Thyroid gland (tissue), 4 donors: ENCODE data around the gene XRCC4. TPM values are rescaled to one million over a fixed set of nuclear protein-coding genes. Genes with fewer than 3 reads are reported as not detected.

Experiments used
- DNase-seq, 2 donors: peaks; one replicate each; pipeline ENCODE4 v3.0.0-alpha.2; 2019
- H3K27ac ChIP-seq, 3 donors: fragments of 200-600 bp; sonication (generic); 1 replicate in 2 of 3; 2 replicates in 1 of 3; pipeline ENCODE4 v1.5.1; 2016 to 2019; ENCODE audit warnings: mild to moderate bottlenecking in 1 of 3, moderate library complexity in 1 of 3
- H3K27me3 ChIP-seq: fragments of 200-600 bp; sonication (generic); one replicate; pipeline ENCODE4 v1.5.1; 2019
- H3K36me3 ChIP-seq, 2 donors: fragments of 200-600 bp; sonication (generic); one replicate each; pipeline ENCODE4 v1.5.1; 2016 to 2019
- H3K4me1 ChIP-seq, 2 donors: fragments of 200-600 bp; sonication (generic); one replicate each; pipeline ENCODE4 v1.5.1; 2017 to 2019
- H3K4me3 ChIP-seq, 3 donors: fragments of 200-600 bp; sonication (generic); replicated peaks in 1 of 3; 1 replicate in 2 of 3; 2 replicates in 1 of 3; pipeline ENCODE4 v1.5.1; 2016; ENCODE audit warnings: mild to moderate bottlenecking in 1 of 3
- H3K9me3 ChIP-seq: fragments of 200-600 bp; sonication (generic); one replicate; pipeline ENCODE4 v1.5.1; 2017
- CTCF ChIP-seq, 6 experiments: fragments of 200-600 bp in 3 of 6; fragments of 450-650 bp in 3 of 6; sonication (generic) in 3 of 6; IDR thresholded peaks; one replicate each; pipeline ENCODE4 v1.5.1; 2016 to 2019; ENCODE audit warnings: antibody characterized with exemption in 6 of 6, mild to moderate bottlenecking in 2 of 6, inconsistent platforms in 1 of 6, moderate library complexity in 1 of 6
- POLR2A ChIP-seq, 2 donors: fragments of 450-650 bp; IDR thresholded peaks; one replicate each; pipeline ENCODE4 v1.6.1; 2017; ENCODE audit warnings: antibody characterized with exemption in 2 of 2, mild to moderate bottlenecking in 2 of 2, moderate library complexity in 1 of 2
- WGBS, 2 donors: methylation state at CpG; one replicate each; pipeline ENCODE4 v1.1.5; 2017; 5-methylcytosine and 5-hydroxymethylcytosine counted together
- intact Hi-C: fragments of 100-400 bp; cut with DNase I; formaldehyde crosslinking; loops from one replicate; pipeline ENCODE4 v1.15.1; 2023
- total RNA-seq, 4 donors: library from RNA; depleted of rRNA; stranded (reverse); fragments of >200 nt; gene quantifications; one replicate each; pipeline ENCODE4 v1.2.3, GENCODE V29; 2016

The XRCC4 gene
- total RNA-seq, 4 donors from 2014 or later = 6.7 to 11.6 (median 9.1) TPM

GRCh38 chr5:83069096-83069799 is 8.1 kb upstream of the XRCC4 start:
- Histone ChIP-seq H3K27me3 (no peaks in the 10 kb centered on the region), H3K4me3 (no peak overlapping the region), H3K27ac (no peak overlapping the region), H3K36me3 (no peaks in the 10 kb centered on the region), H3K4me1 (no peaks in the 10 kb centered on the region), H3K9me3 (no peaks in the 10 kb centered on the region)
- intact Hi-C loops = no loop called here
- DNase-seq = no peak
- 93% methylated on average over 2 of the region's 2 CpGs for WGBS, 2 donors
- no peak for TF ChIP-seq POLR2A (IDR thresholded peaks at IDR 0.05)
- TF ChIP-seq CTCF (IDR thresholded peaks at IDR 0.05) = no peak

- WGBS, 2 donors = 83 to 89% methylated on average over 2 of the region's 2 CpGs
- H3K4me1 ChIP-seq = peaks cover 7% of the 10 kb centered on the region in 2 donors
- H3K27ac ChIP-seq = no peak overlapping the region
- H3K9me3 ChIP-seq = no peaks in the 10 kb centered on the region
- DNase-seq = no peak
- TF ChIP-seq CTCF (IDR thresholded peaks at IDR 0.05) (no peak), POLR2A (IDR thresholded peaks at IDR 0.05) (no peak)
- intact Hi-C loops = no loop called here
- no peaks in the 10 kb centered on the region for H3K27me3 ChIP-seq
- H3K4me3 ChIP-seq = no peak overlapping the region
- H3K36me3 ChIP-seq = no peaks in the 10 kb centered on the region
Observed at GRCh38 chr5:83071286-83072051, 5.9 kb upstream of the XRCC4 start.

- Histone ChIP-seq H3K36me3 (no peaks in the 10 kb centered on the region), H3K27ac (no peak overlapping the region), H3K27me3 (no peaks in the 10 kb centered on the region), H3K9me3 (no peaks in the 10 kb centered on the region), H3K4me3 (no peak overlapping the region), H3K4me1 (peaks cover 7% of the 10 kb centered on the region in 2 donors)
- intact Hi-C loops = no loop called here
- TF ChIP-seq POLR2A (IDR thresholded peaks at IDR 0.05) = no peak
- no peak for TF ChIP-seq CTCF (IDR thresholded peaks at IDR 0.05)
- no peak for DNase-seq
- WGBS, 2 donors = 92 to 93% methylated on average over 6 of the region's 6 CpGs
Observed at GRCh38 chr5:83072966-83073365, 4.4 kb upstream of the XRCC4 start.

- no peaks in the 10 kb centered on the region for H3K36me3 ChIP-seq
- 4 to 5% methylated on average over 14 of the region's 14 CpGs for WGBS, 2 donors
- no peaks in the 10 kb centered on the region for H3K9me3 ChIP-seq
- H3K27ac ChIP-seq = peak overlapping the region; percentile 26 to 60 (median 59)
- H3K4me1 ChIP-seq = peaks cover 7% of the 10 kb centered on the region in 2 donors
- H3K4me3 ChIP-seq = peak overlapping the region in 2 of 3 donors; percentile 58 to 87
- H3K27me3 ChIP-seq = no peaks in the 10 kb centered on the region
- peak in 1 of 2 donors; percentile 5 for DNase-seq
- intact Hi-C loops = no loop called here
- TF ChIP-seq CTCF (IDR thresholded peaks at IDR 0.05) (no peak), POLR2A (IDR thresholded peaks at IDR 0.05) (no peak)
Observed at GRCh38 chr5:83077662-83078261, 415 bp downstream of the XRCC4 start.

- H3K36me3 ChIP-seq = no peaks in the 10 kb centered on the region
- H3K27ac ChIP-seq = no peak overlapping the region
- no peaks in the 10 kb centered on the region for H3K4me1 ChIP-seq
- TF ChIP-seq CTCF (IDR thresholded peaks at IDR 0.05) (no peak), POLR2A (IDR thresholded peaks at IDR 0.05) (no peak)
- H3K4me3 ChIP-seq = no peak overlapping the region
- H3K9me3 ChIP-seq = no peaks in the 10 kb centered on the region
- DNase-seq = no peak
- intact Hi-C loops = no loop called here
- no peaks in the 10 kb centered on the region for H3K27me3 ChIP-seq
Observed at GRCh38 chr5:83082750-83083149, 5.4 kb downstream of the XRCC4 start.
